ENCODE measurements around the gene UNC79.

GRCh38 chr14:93464271-93464670 lies 33.5 kb downstream of the UNC79 start:
- TF ChIP-seq CTCF (IDR thresholded peaks at IDR 0.05; ENCODE audit: poor library complexity) (no peak), EZH2phosphoT487 (IDR thresholded peaks at IDR 0.05; ENCODE audit: low read depth, severe bottlenecking, unreplicated experiment) (no peak)
